Small intestine (tissue), 7 donors: ENCODE data around the gene HYKK. TPM values are rescaled to one million over a fixed set of nuclear protein-coding genes. Genes with fewer than 3 reads are reported as not detected.

ENCODE experiments used
- DNase-seq, 2 donors: peaks; one replicate each; pipeline versions ENCODE4 v3.0.0 to v3.0.0-alpha.2; 2013
- FAIRE-seq: peaks from 2 replicates; lab custom pipeline; 2012; peaks lifted over from hg19 to GRCh38; lab: Jason Lieb, UNC
- H3K27ac ChIP-seq, 3 donors: one replicate each; pipeline ENCODE4 v1.5.1; 2013; ENCODE audit warnings: low read length in 2 of 3, mild to moderate bottlenecking in 2 of 3, control low read depth in 1 of 3, inconsistent platforms in 1 of 3, low read depth in 1 of 3, moderate library complexity in 1 of 3
- H3K27me3 ChIP-seq, 3 donors: one replicate each; pipeline ENCODE4 v1.6.1; 2013; ENCODE audit warnings: low read length in 3 of 3, inconsistent platforms in 1 of 3; ENCODE audit not compliant: control insufficient read depth in 3 of 3, insufficient read depth in 3 of 3
- H3K36me3 ChIP-seq, 3 donors: one replicate each; pipeline ENCODE4 v1.6.1; 2013; ENCODE audit warnings: low read length in 3 of 3, inconsistent platforms in 1 of 3, low read depth in 1 of 3, mild to moderate bottlenecking in 1 of 3, moderate library complexity in 1 of 3; ENCODE audit not compliant: control insufficient read depth in 3 of 3, insufficient read depth in 2 of 3
- H3K4me1 ChIP-seq, 3 donors: one replicate each; pipeline ENCODE4 v1.6.1; 2013; ENCODE audit warnings: low read length in 2 of 3, inconsistent platforms in 1 of 3, low read depth in 1 of 3, mild to moderate bottlenecking in 1 of 3, moderate library complexity in 1 of 3; ENCODE audit not compliant: control insufficient read depth in 3 of 3, insufficient read depth in 2 of 3
- H3K4me3 ChIP-seq, 3 donors: one replicate each; pipeline ENCODE4 v1.5.1; 2013; ENCODE audit warnings: low read length in 3 of 3, control low read depth in 1 of 3, inconsistent platforms in 1 of 3, low read depth in 1 of 3, mild to moderate bottlenecking in 1 of 3, moderate library complexity in 1 of 3
- H3K9me3 ChIP-seq, 2 donors: one replicate each; pipeline ENCODE4 v1.6.1; 2013; ENCODE audit warnings: low read depth in 1 of 2, low read length in 1 of 2; ENCODE audit not compliant: control insufficient read depth in 2 of 2, insufficient read depth in 1 of 2
- WGBS, 3 donors: extraction: QIAGEN DNeasy Blood & Tissue Kit; methylation state at CpG; one replicate each; pipeline ENCODE4 v1.1.7; 2013; 5-methylcytosine and 5-hydroxymethylcytosine counted together
- polyA plus RNA-seq, 4 donors: library from polyadenylated mRNA; stranded (reverse) in 3 of 4; unstranded in 1 of 4; fragments of 200-250 nt in 3 of 4; fragments of 120-200 nt in 1 of 4; gene quantifications; one replicate each; pipeline versions ENCODE4 v1.2.1 to v1.2.3, GENCODE V29; 2013
- donor health status: healthy with polysubstance abuse.
- donor health status: control.
- donor health status: control.
- donor health status: Bipolar disorder and iron deficiency.
- donor health status: healthy.

Gene HYKK
- polyA plus RNA-seq, 4 donors: 6.8 to 12.4 (median 9.8) TPM

DNA sequence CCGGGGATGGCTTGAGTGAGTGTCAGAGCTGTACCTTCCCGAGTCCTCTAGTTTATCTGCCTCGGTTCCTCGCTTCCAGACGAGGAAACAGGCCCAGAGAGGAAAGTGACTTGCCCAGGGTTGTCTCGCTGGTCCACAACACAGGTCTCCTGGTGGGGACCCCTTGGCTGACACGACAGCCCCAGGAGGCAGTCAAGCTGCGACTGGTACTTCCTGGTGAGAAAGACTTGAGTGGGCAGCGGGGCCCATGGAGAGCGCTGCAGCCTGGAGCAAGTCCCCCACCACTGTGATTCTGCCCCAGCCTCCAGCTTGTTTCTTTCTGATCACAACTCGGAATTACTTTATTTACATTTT is 57.3 kb downstream of the HYKK start:
- Histone ChIP-seq H3K9me3 (no peaks in the 10 kb centered on the region), H3K4me1 (no peaks in the 10 kb centered on the region), H3K36me3 (no peaks in the 10 kb centered on the region), H3K27ac (no peak overlapping the region), H3K4me3 (no peak overlapping the region), H3K27me3 (peaks cover 0 to 24% (median 0%) of the 10 kb centered on the region in 3 donors)
- FAIRE-seq (no peak), DNase-seq (no peak)
- 48 to 59% (median 57%) methylated on average over 11 of the region's 11 CpGs for WGBS, 3 donors

DNA sequence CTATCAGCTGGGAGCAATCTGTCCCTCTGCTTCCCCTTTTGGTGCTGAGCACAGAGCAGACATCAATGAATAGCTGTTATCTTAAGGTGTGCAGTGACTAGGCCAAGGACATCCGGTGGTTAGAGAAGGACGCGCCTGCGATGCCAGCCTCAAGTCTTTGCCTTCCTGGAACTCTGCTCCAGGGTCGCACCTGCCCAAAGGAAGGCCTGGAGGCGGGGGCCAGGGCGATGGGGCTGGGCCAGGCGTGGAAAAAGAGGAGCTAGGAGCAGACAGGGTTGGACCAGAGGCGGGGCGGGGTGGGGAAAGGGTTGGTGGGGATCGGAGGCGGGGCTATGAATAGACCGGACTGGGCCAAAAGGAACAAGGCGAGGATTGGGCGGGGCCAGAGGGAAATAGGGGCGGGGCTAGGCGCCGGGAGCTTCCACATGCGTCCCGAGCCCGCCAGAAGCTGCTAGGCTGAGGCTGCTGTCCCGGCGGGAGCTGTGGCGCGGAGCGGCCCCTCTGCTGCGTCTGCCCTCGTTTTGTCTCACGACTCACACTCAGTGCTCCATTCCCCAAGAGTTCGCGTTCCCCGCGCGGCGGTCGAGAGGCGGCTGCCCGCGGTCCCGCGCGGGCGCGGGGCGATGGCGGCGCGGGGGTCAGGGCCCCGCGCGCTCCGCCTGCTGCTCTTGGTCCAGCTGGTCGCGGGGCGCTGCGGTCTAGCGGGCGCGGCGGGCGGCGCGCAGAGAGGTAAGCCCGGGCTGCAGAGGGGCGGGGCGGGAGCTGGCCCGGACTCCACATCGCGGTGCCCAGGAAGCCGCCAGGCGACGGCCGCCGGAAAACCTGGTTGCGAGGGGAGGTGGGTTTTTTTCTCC is 57.9 kb downstream of the HYKK start, which contains the start of gene CHRNA5:
CHRNA5 (plus strand) TSS at position 424 of the 854 bp plus-strand sequence; CDS start at position 624, 200 bp downstream.
- DNase-seq: peak; percentile 89 to 92
- peak within 1 kb of the TSS; percentile 1 to 73 (median 1) for H3K27ac ChIP-seq

DNA sequence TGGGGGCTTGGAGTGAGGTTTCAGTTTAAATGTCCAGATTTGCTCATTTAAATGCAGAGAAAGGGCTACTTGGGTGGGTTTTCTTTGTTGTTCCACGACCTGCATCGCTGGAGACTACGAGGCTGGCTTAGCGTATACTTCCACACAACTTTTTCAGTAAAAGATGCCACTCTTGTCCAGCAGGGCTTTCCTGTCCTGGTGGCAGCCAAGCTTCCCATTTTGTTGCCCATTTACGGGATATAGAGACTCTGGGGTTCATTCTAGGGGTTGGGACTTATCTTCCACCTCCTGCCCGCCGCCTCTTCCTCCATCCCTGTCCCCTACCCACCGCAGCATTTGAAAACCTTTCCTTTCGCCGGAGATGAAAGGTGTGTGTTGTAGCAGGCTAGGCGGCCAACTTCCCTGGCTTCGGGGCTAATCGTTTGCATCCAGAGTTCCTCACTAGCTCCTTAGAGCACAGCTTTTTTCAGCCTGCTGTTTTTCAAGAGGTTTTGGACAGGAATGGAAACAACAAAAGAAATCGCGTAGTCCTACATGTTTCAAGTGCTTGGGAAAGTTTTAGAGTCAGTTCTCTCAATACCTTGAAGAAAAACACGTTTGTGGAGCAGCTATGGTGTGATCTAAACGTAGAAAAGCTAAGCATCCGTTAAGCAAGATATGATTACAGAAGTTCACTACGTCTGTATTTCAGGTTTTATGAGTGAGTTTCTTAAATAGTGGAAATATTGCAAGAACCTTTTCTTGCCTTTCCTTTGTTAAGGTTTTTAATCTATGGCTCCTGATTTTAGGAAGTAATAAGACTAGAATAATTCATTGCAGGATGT is 58.8 kb downstream of the HYKK start:
- no peak for FAIRE-seq
- peak overlapping the region in 2 of 3 donors; percentile 1 to 73 for H3K27ac ChIP-seq
- WGBS, 3 donors: 2 to 5% (median 4%) methylated on average over 19 of the region's 19 CpGs

More for the DNA sequence above, 57.9 kb downstream of the HYKK start, which contains the start of gene CHRNA5:
- Histone ChIP-seq H3K4me3 (peak within 1 kb of the TSS; percentile 40 to 82 (median 50)), H3K36me3 (no peaks in the 10 kb centered on the region), H3K4me1 (no peaks in the 10 kb centered on the region), H3K27me3 (peaks cover 0 to 24% (median 0%) of the 10 kb centered on the region in 3 donors), H3K9me3 (no peaks in the 10 kb centered on the region)
- WGBS, 3 donors: 0 to 1% (median 0%) methylated on average over 47 to 75 of the region's 75 CpGs
- FAIRE-seq: no peak

DNA sequence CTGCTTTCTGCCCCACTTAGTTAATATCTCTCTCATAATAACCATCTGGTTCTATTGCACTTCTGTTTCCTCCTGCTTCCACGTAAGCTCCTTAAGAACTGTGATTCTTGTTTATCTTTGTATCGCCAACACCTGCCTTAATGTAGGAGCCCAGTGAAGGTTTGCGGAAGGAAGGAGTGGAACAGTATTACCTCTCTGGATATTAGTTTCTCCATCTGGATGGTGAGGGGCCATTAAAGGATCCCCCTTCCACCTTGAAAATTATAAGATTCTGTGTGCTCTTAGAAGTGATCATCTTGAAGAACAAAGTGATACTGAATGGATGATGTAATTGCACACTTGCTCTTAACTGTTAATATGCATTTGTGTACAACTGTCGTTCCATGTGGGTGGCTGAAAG is 60.2 kb downstream of the HYKK start:
- 15 to 44% (median 29%) methylated on average over 4 of the region's 4 CpGs for WGBS, 3 donors
- FAIRE-seq: no peak

More for the DNA sequence above, 58.8 kb downstream of the HYKK start:
- H3K27me3 ChIP-seq: peaks cover 0 to 24% (median 0%) of the 10 kb centered on the region in 3 donors
- H3K9me3 ChIP-seq: no peaks in the 10 kb centered on the region
- no peaks in the 10 kb centered on the region for H3K4me1 ChIP-seq
- peak; percentile 33 to 34 for DNase-seq
- H3K36me3 ChIP-seq: no peaks in the 10 kb centered on the region
- peak overlapping the region; percentile 40 to 82 (median 50) for H3K4me3 ChIP-seq

GRCh38 chr15:78570710-78571109 is 63.3 kb downstream of the HYKK start:
- H3K27ac ChIP-seq: no peak overlapping the region
- H3K27me3 ChIP-seq: peaks cover 0 to 7% (median 0%) of the 10 kb centered on the region in 3 donors
- FAIRE-seq (no peak), DNase-seq (no peak)
- no peaks in the 10 kb centered on the region for H3K9me3 ChIP-seq
- H3K36me3 ChIP-seq: no peaks in the 10 kb centered on the region
- no peaks in the 10 kb centered on the region for H3K4me1 ChIP-seq
- no peak overlapping the region for H3K4me3 ChIP-seq
- 83 to 94% (median 91%) methylated on average over 2 of the region's 2 CpGs for WGBS, 3 donors

More for the DNA sequence above, 60.2 kb downstream of the HYKK start:
- DNase-seq: peak in 1 of 2 donors; percentile 57
- Histone ChIP-seq H3K9me3 (no peaks in the 10 kb centered on the region), H3K27me3 (peaks cover 0 to 22% (median 0%) of the 10 kb centered on the region in 3 donors), H3K27ac (peak overlapping the region in 1 of 3 donors; percentile 27), H3K36me3 (no peaks in the 10 kb centered on the region), H3K4me1 (no peaks in the 10 kb centered on the region), H3K4me3 (no peak overlapping the region)

- 38 to 74% (median 51%) methylated on average over 4 of the region's 4 CpGs for WGBS, 3 donors
- no peak for FAIRE-seq
- no peak for DNase-seq
Measured at GRCh38 chr15:78571382-78571781, 64.0 kb downstream of the HYKK start.

GRCh38 chr15:78573416-78573815 is 66.0 kb downstream of the HYKK start:
- FAIRE-seq (no peak), DNase-seq (no peak)
- Histone ChIP-seq H3K36me3 (no peaks in the 10 kb centered on the region), H3K27me3 (no peaks in the 10 kb centered on the region), H3K4me1 (no peaks in the 10 kb centered on the region), H3K27ac (no peak overlapping the region), H3K4me3 (no peak overlapping the region), H3K9me3 (no peaks in the 10 kb centered on the region)
- WGBS, 3 donors: 65 to 89% (median 76%) methylated on average over 4 of the region's 4 CpGs

More at GRCh38 chr15:78571382-78571781, 64.0 kb downstream of the HYKK start:
- Histone ChIP-seq H3K9me3 (no peaks in the 10 kb centered on the region), H3K36me3 (no peaks in the 10 kb centered on the region), H3K27me3 (peaks cover 0 to under 1% (median 0%) of the 10 kb centered on the region in 3 donors), H3K27ac (no peak overlapping the region), H3K4me1 (no peaks in the 10 kb centered on the region), H3K4me3 (no peak overlapping the region)

- 95 to 100% (median 96%) methylated on average over 1 of the region's 1 CpG for WGBS, 3 donors
- FAIRE-seq: no peak
Measured at GRCh38 chr15:78574944-78575343, 67.6 kb downstream of the HYKK start.

More at GRCh38 chr15:78574944-78575343, 67.6 kb downstream of the HYKK start:
- Histone ChIP-seq H3K4me3 (no peak overlapping the region), H3K27me3 (no peaks in the 10 kb centered on the region), H3K27ac (no peak overlapping the region), H3K4me1 (no peaks in the 10 kb centered on the region), H3K36me3 (no peaks in the 10 kb centered on the region), H3K9me3 (no peaks in the 10 kb centered on the region)
- no peak for DNase-seq
